Measurements from ENCODE around the gene FFAR2.

DNA sequence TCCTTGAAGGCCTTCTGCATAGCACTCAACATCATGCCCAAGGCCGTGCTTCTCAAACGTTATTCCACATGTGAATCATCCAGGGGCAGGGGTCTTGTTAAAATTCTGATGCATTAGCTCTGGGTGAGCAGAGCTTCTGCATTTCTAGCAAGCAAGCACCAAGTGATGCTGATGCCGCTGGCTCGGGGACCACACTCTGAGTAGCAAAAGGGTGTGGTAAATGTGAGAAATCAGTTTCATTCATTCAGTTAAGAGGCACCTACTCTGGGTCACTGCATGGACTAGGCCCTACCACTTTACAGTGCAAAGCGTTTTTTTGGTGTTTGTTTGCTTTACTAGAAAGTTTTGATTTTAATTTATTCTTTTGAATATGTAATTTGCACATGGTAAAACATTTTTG lies 35.0 kb downstream of the FFAR2 start:
- no peak for TF ChIP-seq POLR2A (IDR thresholded peaks at IDR 0.05)
- TF ChIP-seq POLR2AphosphoS5 (IDR thresholded peaks at IDR 0.05; ENCODE audit: insufficient read depth in 1 of 2, low read depth in 1 of 2), result no peak
- TF ChIP-seq, protein P1, sequence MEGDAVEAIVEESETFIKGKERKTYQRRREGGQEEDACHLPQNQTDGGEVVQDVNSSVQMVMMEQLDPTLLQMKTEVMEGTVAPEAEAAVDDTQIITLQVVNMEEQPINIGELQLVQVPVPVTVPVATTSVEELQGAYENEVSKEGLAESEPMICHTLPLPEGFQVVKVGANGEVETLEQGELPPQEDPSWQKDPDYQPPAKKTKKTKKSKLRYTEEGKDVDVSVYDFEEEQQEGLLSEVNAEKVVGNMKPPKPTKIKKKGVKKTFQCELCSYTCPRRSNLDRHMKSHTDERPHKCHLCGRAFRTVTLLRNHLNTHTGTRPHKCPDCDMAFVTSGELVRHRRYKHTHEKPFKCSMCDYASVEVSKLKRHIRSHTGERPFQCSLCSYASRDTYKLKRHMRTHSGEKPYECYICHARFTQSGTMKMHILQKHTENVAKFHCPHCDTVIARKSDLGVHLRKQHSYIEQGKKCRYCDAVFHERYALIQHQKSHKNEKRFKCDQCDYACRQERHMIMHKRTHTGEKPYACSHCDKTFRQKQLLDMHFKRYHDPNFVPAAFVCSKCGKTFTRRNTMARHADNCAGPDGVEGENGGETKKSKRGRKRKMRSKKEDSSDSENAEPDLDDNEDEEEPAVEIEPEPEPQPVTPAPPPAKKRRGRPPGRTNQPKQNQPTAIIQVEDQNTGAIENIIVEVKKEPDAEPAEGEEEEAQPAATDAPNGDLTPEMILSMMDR (IDR thresholded peaks at IDR 0.05), result no peak
